ENCODE measurements around the gene ABR. TPM values are rescaled to one million over a fixed set of nuclear protein-coding genes. Genes with fewer than 3 reads are reported as not detected.

ABR gene
- polyA plus RNA-seq, 3 donors: 19.8 to 160 (median 26.0) TPM

- TF ChIP-seq, protein P1, sequence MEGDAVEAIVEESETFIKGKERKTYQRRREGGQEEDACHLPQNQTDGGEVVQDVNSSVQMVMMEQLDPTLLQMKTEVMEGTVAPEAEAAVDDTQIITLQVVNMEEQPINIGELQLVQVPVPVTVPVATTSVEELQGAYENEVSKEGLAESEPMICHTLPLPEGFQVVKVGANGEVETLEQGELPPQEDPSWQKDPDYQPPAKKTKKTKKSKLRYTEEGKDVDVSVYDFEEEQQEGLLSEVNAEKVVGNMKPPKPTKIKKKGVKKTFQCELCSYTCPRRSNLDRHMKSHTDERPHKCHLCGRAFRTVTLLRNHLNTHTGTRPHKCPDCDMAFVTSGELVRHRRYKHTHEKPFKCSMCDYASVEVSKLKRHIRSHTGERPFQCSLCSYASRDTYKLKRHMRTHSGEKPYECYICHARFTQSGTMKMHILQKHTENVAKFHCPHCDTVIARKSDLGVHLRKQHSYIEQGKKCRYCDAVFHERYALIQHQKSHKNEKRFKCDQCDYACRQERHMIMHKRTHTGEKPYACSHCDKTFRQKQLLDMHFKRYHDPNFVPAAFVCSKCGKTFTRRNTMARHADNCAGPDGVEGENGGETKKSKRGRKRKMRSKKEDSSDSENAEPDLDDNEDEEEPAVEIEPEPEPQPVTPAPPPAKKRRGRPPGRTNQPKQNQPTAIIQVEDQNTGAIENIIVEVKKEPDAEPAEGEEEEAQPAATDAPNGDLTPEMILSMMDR (IDR thresholded peaks at IDR 0.05): no peak
- WGBS (ENCODE audit: insufficient coverage): 1% methylated on average over 76 of the region's 94 CpGs
- Histone ChIP-seq H3K27me3 (ENCODE audit: control insufficient read depth in 2 of 2, insufficient read depth in 2 of 2, low read length in 2 of 2) (peaks cover 30 to 41% of the 10 kb centered on the region in 2 donors), H3K4me1 (ENCODE audit: control insufficient read depth in 1 of 2, insufficient read depth in 2 of 2, low read length in 2 of 2) (peaks cover 20 to 21% of the 10 kb centered on the region in 2 donors), H2AFZ (ENCODE audit: insufficient read depth, low read depth, low read length, poor library complexity, severe bottlenecking) (peak within 1 kb of the TSS; percentile 97), H3K9ac (ENCODE audit: insufficient read depth, low read length, poor library complexity, severe bottlenecking) (peak within 1 kb of the TSS; percentile 61), H4K20me1 (ENCODE audit: insufficient read depth, low read length) (no peaks in the 10 kb centered on the region), H3K79me2 (ENCODE audit: insufficient read depth, low read length) (no peaks in the 10 kb centered on the region), H3K4me3 (replicated peaks in 1 of 3; ENCODE audit: low read depth in 2 of 3, low read length in 3 of 3) (peak within 1 kb of the TSS; percentile 55 to 81 (median 57)), H3K9me3 (replicated peaks in 1 of 2; ENCODE audit: control insufficient read depth in 1 of 2, insufficient read depth in 1 of 2, low read length in 2 of 2) (peaks cover 0 to 9% of the 10 kb centered on the region in 2 donors), H3K4me2 (replicated peaks; ENCODE audit: extremely low read depth, low read length, poor library complexity, severe bottlenecking) (peak within 1 kb of the TSS; percentile 95), H3K36me3 (replicated peaks in 1 of 2; ENCODE audit: control insufficient read depth in 1 of 2, insufficient read depth in 2 of 2, low read length in 2 of 2) (no peaks in the 10 kb centered on the region), H3K27ac (ENCODE audit: low read depth in 1 of 2, low read length in 2 of 2) (peak within 1 kb of the TSS in 1 of 2 donors; percentile 11)
- Mint-ChIP-seq H3K27me3 (ENCODE audit: low read depth in 3 of 3) (peaks cover 32 to 50% (median 35%) of the 10 kb centered on the region in 3 donors), H3K27ac (peak within 1 kb of the TSS in 4 of 7 donors; percentile 26 to 66 (median 41)), H3K36me3 (peaks cover 0 to 3% of the 10 kb centered on the region in 2 donors), H3K4me3 (peak within 1 kb of the TSS; percentile 83 to 90), H3K9me3 (peaks cover 0 to 9% (median 4%) of the 10 kb centered on the region in 7 donors), H3K4me1 (peaks cover 24% of the 10 kb centered on the region)
- peak; percentile 60 to 83 (median 77) for DNase-seq
- intact Hi-C loops (cut with micrococcal nuclease): loop anchor here (2.0 to 5.0 kb wide), 6 partner anchors 92 to 223 kb away; partner anchors contain the start of genes GLOD4 (in 1 of the 2) and MRM3 (in 1 of the 2)
Measured at GRCh38 chr17:979539-980405, 200.0 kb downstream of the ABR start, which contains the start of gene NXN. TSS of gene NXN (minus strand) at chr17:979776.

- Histone ChIP-seq H3K9me3 (replicated peaks in 1 of 2; ENCODE audit: control insufficient read depth in 1 of 2, insufficient read depth in 1 of 2, low read length in 2 of 2) (peaks cover 0 to 9% of the 10 kb centered on the region in 2 donors), H3K4me3 (replicated peaks in 1 of 3; ENCODE audit: low read depth in 2 of 3, low read length in 3 of 3) (peak overlapping the region in 1 of 3 experiments; percentile 81), H3K79me2 (ENCODE audit: insufficient read depth, low read length) (no peaks in the 10 kb centered on the region), H3K27ac (ENCODE audit: low read depth in 1 of 2, low read length in 2 of 2) (no peak overlapping the region), H2AFZ (ENCODE audit: insufficient read depth, low read depth, low read length, poor library complexity, severe bottlenecking) (peak overlapping the region; percentile 70), H3K4me1 (ENCODE audit: control insufficient read depth in 1 of 2, insufficient read depth in 2 of 2, low read length in 2 of 2) (peaks cover 20 to 21% of the 10 kb centered on the region in 2 donors), H4K20me1 (ENCODE audit: insufficient read depth, low read length) (no peaks in the 10 kb centered on the region), H3K9ac (ENCODE audit: insufficient read depth, low read length, poor library complexity, severe bottlenecking) (no peak overlapping the region), H3K4me2 (replicated peaks; ENCODE audit: extremely low read depth, low read length, poor library complexity, severe bottlenecking) (peak overlapping the region; percentile 95), H3K27me3 (ENCODE audit: control insufficient read depth in 2 of 2, insufficient read depth in 2 of 2, low read length in 2 of 2) (peaks cover 30 to 41% of the 10 kb centered on the region in 2 donors), H3K36me3 (replicated peaks in 1 of 2; ENCODE audit: control insufficient read depth in 1 of 2, insufficient read depth in 2 of 2, low read length in 2 of 2) (no peaks in the 10 kb centered on the region)
- TF ChIP-seq, protein P1 (IDR thresholded peaks at IDR 0.05): no peak
- no peak for DNase-seq
- Mint-ChIP-seq H3K9me3 (peaks cover 0 to 9% (median 4%) of the 10 kb centered on the region in 7 donors), H3K27ac (no peak overlapping the region), H3K36me3 (peaks cover 0 to 3% of the 10 kb centered on the region in 2 donors), H3K27me3 (ENCODE audit: low read depth in 3 of 3) (peaks cover 31 to 49% (median 35%) of the 10 kb centered on the region in 3 donors), H3K4me1 (peaks cover 24% of the 10 kb centered on the region), H3K4me3 (peak overlapping the region in 1 of 2 donors; percentile 57)
- intact Hi-C loops (cut with micrococcal nuclease): loop anchor here in 1 of 2 donors (5.0 kb wide), 1 partner anchor 197 kb away; the partner anchor contains the start of genes GLOD4 and MRM3
- WGBS (ENCODE audit: insufficient coverage): 1% methylated on average over 35 of the region's 42 CpGs
Measured at GRCh38 chr17:979212-979538, 200.6 kb downstream of the ABR start.
